ENCODE results near the gene ODAD2. TPM values are rescaled to one million over a fixed set of nuclear protein-coding genes. Genes with fewer than 3 reads are reported as not detected.

Gene ODAD2
- total RNA-seq, 1 donor from 2014 or later: 0.80 TPM

DNA sequence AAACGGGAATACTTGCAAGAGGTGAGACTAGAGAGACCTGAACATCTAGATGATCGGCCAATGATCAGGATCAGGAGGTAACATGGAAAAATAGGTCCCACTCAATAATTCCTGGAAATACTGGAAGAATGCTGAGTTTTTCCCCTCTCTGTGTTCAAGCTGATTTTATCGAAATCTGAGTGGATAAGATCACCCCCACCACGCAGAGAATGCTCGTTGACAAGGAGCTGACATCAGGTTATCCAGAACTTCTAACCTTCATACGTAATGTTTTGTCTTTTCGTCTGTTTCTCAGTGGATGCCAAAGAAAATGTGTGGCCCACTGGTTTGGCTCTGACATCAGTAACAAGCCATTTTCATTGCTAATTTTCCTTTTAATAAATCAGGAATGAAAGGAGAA lies 194.7 kb downstream of the ODAD2 start:
- no peak for DNase-seq (ENCODE audit: low spot score in 2 of 2, unreplicated experiment in 2 of 2)
- TF ChIP-seq, protein P1, sequence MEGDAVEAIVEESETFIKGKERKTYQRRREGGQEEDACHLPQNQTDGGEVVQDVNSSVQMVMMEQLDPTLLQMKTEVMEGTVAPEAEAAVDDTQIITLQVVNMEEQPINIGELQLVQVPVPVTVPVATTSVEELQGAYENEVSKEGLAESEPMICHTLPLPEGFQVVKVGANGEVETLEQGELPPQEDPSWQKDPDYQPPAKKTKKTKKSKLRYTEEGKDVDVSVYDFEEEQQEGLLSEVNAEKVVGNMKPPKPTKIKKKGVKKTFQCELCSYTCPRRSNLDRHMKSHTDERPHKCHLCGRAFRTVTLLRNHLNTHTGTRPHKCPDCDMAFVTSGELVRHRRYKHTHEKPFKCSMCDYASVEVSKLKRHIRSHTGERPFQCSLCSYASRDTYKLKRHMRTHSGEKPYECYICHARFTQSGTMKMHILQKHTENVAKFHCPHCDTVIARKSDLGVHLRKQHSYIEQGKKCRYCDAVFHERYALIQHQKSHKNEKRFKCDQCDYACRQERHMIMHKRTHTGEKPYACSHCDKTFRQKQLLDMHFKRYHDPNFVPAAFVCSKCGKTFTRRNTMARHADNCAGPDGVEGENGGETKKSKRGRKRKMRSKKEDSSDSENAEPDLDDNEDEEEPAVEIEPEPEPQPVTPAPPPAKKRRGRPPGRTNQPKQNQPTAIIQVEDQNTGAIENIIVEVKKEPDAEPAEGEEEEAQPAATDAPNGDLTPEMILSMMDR (IDR thresholded peaks at IDR 0.05; ENCODE audit: unreplicated experiment): no peak
- H3K27ac Mint-ChIP-seq: no peak overlapping the region
- no peaks in the 10 kb centered on the region for H3K36me3 Mint-ChIP-seq
- no peaks in the 10 kb centered on the region for H3K9me3 Mint-ChIP-seq
- H3K4me3 Mint-ChIP-seq: no peak overlapping the region
- H3K4me1 Mint-ChIP-seq: no peaks in the 10 kb centered on the region
- peaks cover 28% of the 10 kb centered on the region for H3K27me3 Mint-ChIP-seq (ENCODE audit: low read depth)

DNA sequence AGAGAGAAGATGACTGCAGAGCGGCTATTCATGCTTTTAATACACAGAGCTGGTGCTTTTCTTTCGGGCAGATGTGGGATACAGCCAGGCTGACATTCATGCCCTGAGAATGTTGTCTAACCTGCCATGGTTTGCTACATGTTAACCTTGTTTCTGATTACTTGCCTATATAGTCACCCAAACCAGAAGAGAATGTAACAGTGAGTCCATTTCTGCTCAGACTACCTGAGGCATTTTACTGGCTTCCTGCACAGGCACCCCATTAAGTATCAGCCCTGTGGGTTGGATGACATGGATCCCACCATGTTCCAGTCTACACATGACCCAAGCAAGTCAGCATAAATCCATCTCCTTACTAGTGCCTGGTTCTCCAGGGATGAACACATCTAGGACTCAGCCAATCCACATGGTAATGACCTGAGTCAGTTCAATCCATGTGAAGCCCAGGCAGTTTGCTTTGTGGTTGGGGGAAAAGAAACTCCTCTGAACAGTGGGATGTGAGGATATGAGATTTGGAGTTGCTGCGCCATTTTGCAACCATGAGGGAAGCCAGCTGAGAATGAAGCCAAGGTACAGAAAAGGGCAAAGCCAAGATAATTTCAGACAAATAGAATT lies 197.6 kb downstream of the ODAD2 start:
- no peaks in the 10 kb centered on the region for H3K9me3 Mint-ChIP-seq
- no peak overlapping the region for H3K4me3 Mint-ChIP-seq
- no peaks in the 10 kb centered on the region for H3K4me1 Mint-ChIP-seq
- TF ChIP-seq, protein P1 (IDR thresholded peaks at IDR 0.05; ENCODE audit: unreplicated experiment): no peak
- H3K27me3 Mint-ChIP-seq (ENCODE audit: low read depth): peaks cover 23% of the 10 kb centered on the region
- no peak for DNase-seq (ENCODE audit: low spot score in 2 of 2, unreplicated experiment in 2 of 2)
- H3K27ac Mint-ChIP-seq: no peak overlapping the region
- no peaks in the 10 kb centered on the region for H3K36me3 Mint-ChIP-seq

DNA sequence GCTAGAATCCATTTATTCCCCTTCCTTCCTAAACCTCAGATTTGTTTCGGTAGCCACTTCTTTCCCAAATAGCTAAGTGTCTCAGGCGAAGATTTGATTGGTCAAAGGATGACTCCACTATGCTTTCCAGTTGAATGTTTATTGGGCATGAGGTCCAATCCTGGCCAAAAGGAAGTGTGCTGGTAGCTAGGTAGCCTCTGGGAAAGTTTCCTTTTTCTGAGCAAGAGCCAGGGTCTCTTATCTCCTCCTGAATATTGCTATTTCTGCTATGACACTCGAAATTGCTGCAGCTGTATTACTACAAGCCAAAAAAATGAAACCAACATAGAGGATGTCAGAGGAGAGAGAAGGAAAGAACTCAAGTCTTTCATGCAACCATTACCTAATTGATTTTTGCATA lies 199.8 kb downstream of the ODAD2 start:
- no peaks in the 10 kb centered on the region for H3K4me1 Mint-ChIP-seq
- no peak for DNase-seq (ENCODE audit: low spot score in 2 of 2, unreplicated experiment in 2 of 2)
- H3K36me3 Mint-ChIP-seq: no peaks in the 10 kb centered on the region
- H3K4me3 Mint-ChIP-seq: no peak overlapping the region
- H3K27me3 Mint-ChIP-seq (ENCODE audit: low read depth): peaks cover 13% of the 10 kb centered on the region
- no peaks in the 10 kb centered on the region for H3K9me3 Mint-ChIP-seq
- TF ChIP-seq, protein P1 (IDR thresholded peaks at IDR 0.05; ENCODE audit: unreplicated experiment): no peak
- H3K27ac Mint-ChIP-seq: no peak overlapping the region

DNA sequence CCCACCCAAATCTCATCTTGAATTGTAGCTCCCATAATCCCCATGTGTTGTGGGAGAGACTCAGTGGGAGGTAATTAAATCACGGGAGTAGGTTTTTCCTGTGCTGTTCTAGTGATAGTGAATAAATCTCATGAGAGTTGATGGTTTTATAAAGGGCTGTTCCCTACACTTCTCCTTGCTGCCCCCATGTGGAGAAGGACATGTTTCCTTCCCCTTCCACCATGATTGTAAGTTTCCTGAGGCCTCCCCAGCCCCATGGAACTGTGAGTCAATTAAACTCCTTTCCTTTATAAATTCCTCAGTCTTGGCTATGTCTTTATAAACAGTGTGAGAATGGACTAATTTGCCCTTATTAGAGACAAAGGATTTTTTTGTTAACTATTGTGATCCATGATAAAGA lies 204.7 kb downstream of the ODAD2 start:
- TF ChIP-seq, protein P1 (IDR thresholded peaks at IDR 0.05; ENCODE audit: unreplicated experiment): no peak
- H3K27ac Mint-ChIP-seq: no peak overlapping the region
- no peaks in the 10 kb centered on the region for H3K4me1 Mint-ChIP-seq
- no peaks in the 10 kb centered on the region for H3K9me3 Mint-ChIP-seq
- DNase-seq (ENCODE audit: low spot score in 2 of 2, unreplicated experiment in 2 of 2): no peak
- no peak overlapping the region for H3K4me3 Mint-ChIP-seq
- H3K36me3 Mint-ChIP-seq: no peaks in the 10 kb centered on the region
- peaks cover 20% of the 10 kb centered on the region for H3K27me3 Mint-ChIP-seq (ENCODE audit: low read depth)

DNA sequence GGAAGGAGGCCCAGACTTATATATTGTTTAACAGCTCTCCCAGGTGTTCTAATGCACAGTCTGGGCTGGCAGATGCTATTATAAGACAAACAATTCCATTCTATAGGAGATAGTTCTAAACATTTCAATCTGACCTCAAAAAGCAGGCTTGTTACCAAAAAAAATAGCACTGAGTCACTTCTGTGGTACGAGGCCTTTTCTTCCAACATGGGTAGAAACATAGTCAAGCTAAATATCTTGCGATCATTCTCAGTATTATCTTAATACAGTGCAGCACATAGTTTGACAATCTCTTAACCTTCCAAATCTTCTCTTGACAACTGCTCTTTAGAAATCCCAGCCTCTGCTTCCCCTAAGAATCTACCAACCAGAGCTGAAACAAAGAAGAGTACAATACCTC lies 206.7 kb downstream of the ODAD2 start:
- no peak overlapping the region for H3K27ac Mint-ChIP-seq
- TF ChIP-seq, protein P1 (IDR thresholded peaks at IDR 0.05; ENCODE audit: unreplicated experiment): no peak
- no peaks in the 10 kb centered on the region for H3K36me3 Mint-ChIP-seq
- no peak overlapping the region for H3K4me3 Mint-ChIP-seq
- no peaks in the 10 kb centered on the region for H3K4me1 Mint-ChIP-seq
- H3K9me3 Mint-ChIP-seq: no peaks in the 10 kb centered on the region
- H3K27me3 Mint-ChIP-seq (ENCODE audit: low read depth): peaks cover 23% of the 10 kb centered on the region
- no peak for DNase-seq (ENCODE audit: low spot score in 2 of 2, unreplicated experiment in 2 of 2)

DNA sequence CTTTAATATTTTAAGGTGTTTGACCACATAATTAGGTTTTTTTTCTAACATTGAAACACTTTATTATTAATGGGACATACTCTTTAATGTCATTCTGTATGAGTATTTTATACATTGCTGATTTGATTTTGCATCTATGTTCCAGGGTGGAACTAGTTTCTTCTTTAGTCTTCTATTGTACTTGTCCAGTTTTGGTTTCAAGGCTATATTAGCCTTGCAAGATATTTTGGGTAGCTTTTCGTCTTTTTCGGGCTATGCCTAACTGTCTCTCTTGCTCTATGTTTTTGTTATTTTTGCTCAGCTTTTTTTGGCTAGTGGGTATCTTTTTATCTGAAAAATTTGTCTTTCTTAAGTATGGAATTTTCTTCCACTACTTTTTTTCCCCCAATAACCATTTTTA lies 214.6 kb downstream of the ODAD2 start:
- Mint-ChIP-seq H3K4me3 (no peak overlapping the region), H3K27me3 (ENCODE audit: low read depth) (peaks cover 9% of the 10 kb centered on the region), H3K9me3 (no peaks in the 10 kb centered on the region), H3K4me1 (peaks cover 2% of the 10 kb centered on the region), H3K27ac (no peak overlapping the region), H3K36me3 (no peaks in the 10 kb centered on the region)
- TF ChIP-seq, protein P1 (IDR thresholded peaks at IDR 0.05; ENCODE audit: unreplicated experiment): no peak
- DNase-seq (ENCODE audit: low spot score in 2 of 2, unreplicated experiment in 2 of 2): no peak

All from mesothelial cell of epicardium (in vitro differentiated cells).